Prostate gland (tissue), 2 donors: ENCODE results near the gene BRAT1.
"Not testable (repeated sequence)": the region's sequence is repeated elsewhere in the genome, so short reads cannot be mapped to it uniquely, and the experiment has no call there.

Experiments
- POLR2A ChIP-seq: fragments of 450-650 bp; IDR thresholded peaks from one replicate; pipeline ENCODE4 v1.6.1; 2016; ENCODE audit warnings: antibody characterized with exemption, mild to moderate bottlenecking
- POLR2AphosphoS5 ChIP-seq: sonication (generic); formaldehyde crosslinking; IDR thresholded peaks from one replicate; pipeline ENCODE4 v1.6.1; 2017; ENCODE audit warnings: antibody characterized with exemption
- TF ChIP-seq, protein P1 (sequence below), 4 experiments: fragments of 200-600 bp in 2 of 4; fragments of 450-650 bp in 2 of 4; sonication (generic) in 2 of 4; IDR thresholded peaks; 1 replicate in 3 of 4; 2 replicates in 1 of 4; pipeline ENCODE4 v1.5.1; 2016 to 2019; ENCODE audit warnings: antibody characterized with exemption in 4 of 4, mild to moderate bottlenecking in 2 of 4, moderate library complexity in 2 of 4

DNA sequence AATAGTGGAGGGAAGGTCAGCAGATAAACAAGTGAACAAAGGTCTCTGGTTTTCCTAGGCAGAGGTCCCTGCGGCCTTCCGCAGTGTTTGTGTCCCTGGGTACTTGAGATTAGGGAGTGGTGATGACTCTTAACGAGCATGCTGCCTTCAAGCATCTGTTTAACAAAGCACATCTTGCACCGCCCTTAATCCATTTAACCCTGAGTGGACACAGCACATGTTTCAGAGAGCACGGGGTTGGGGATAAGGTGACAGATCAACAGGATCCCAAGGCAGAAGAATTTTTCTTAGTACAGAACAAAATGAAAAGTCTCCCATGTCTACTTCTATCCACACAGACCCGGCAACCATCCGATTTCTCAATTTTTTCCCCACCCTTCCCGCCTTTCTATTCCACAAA lies 21.8 kb downstream of the BRAT1 start:
- TF ChIP-seq POLR2AphosphoS5, POLR2A: not testable (repeated sequence)
- TF ChIP-seq, protein P1, sequence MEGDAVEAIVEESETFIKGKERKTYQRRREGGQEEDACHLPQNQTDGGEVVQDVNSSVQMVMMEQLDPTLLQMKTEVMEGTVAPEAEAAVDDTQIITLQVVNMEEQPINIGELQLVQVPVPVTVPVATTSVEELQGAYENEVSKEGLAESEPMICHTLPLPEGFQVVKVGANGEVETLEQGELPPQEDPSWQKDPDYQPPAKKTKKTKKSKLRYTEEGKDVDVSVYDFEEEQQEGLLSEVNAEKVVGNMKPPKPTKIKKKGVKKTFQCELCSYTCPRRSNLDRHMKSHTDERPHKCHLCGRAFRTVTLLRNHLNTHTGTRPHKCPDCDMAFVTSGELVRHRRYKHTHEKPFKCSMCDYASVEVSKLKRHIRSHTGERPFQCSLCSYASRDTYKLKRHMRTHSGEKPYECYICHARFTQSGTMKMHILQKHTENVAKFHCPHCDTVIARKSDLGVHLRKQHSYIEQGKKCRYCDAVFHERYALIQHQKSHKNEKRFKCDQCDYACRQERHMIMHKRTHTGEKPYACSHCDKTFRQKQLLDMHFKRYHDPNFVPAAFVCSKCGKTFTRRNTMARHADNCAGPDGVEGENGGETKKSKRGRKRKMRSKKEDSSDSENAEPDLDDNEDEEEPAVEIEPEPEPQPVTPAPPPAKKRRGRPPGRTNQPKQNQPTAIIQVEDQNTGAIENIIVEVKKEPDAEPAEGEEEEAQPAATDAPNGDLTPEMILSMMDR (IDR thresholded peaks at IDR 0.05), result not testable (repeated sequence)
